HG03039 (cell line): ENCODE measurements around the gene RETSAT.

Experiments used
- ATAC-seq: cut with Tn5 transposase; IDR thresholded peaks from one replicate; pipeline ENCODE4 v1.9.1; 2021; ENCODE audit warnings: mild to moderate bottlenecking, moderate library complexity; ENCODE audit not compliant: unreplicated experiment

The RETSAT gene

DNA sequence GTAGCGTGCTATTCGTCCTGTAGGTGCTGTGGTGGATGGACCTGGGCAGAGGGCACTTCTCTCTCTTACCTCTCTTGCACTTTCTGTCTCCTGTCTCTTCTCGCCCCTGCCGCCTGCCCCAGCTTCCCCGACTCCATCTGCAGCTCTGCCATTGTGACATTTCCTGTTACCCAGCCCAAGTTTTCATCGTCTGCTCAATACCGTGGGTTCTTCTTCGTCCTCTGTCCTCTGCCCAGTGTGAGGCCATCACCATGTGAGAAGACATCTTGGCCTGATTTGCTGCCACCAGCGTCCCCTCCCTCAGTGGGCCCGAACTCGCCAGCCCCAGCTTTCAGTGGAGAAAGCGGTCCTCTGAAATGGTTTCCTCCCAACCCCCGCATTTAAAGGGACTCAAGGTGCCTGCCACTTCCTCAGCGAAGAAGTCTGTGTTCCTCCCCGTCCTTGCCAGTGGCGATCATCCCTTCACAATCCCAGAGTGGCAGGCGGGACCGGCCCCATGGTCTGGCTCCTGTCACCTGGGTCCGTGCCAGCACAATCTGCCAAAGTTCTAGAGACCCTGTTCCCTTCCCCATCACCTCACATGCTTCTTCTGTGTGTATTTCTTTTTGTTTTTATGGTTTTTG is 44.5 kb downstream of the RETSAT start:
- no peak for ATAC-seq

DNA sequence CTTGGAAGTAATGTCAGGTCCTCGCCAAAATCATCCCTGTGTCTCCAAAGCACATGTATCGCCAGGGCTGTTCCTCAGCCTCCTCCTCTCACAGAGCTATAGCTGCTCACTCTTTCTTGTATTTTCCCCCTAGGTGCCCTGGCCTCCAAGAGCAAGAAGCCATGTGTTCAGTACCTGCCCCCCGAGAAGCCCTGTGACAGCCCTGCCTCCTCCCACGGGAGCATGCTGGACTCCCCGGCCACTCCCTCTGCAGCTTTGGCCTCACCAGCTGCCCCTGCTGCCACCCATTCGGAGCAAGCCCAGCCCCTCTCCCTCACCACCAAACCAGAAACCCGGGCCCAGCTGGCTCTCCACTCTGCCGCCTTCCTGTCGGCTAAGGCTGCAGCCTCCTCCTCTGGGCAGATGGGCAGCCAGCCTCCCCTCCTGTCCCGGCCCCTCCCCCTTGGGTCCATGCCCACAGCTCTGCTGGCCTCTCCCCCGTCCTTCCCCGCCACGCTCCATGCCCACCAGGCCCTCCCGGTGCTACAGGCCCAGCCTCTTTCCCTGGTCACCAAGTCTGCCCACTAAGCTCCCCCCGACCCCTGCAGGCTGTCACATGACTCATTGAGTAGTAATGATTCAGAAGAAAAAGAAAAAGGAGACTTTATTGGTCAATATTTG is 45.3 kb downstream of the RETSAT start:
- ATAC-seq, result no peak

DNA sequence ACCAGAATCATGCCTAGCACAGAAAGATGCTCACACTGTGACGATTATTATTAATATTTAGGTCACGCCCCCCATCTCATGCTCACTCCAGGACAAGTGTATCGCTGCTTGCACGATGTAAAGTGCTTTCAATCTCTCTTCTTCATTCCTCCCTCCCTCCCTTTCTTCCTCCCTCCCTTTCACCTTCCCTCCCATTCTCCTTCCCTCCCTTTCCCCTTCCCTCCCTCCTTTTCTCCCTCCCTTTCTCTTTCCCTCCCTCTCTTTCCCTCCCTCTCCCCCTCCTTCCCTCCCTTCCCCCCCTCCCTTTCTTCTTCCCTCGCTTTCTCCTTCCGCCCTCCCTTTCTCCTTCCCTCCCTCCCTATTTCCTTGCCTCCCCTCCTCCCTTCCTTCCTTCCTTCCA is 46.1 kb downstream of the RETSAT start:
- ATAC-seq, result no peak

DNA sequence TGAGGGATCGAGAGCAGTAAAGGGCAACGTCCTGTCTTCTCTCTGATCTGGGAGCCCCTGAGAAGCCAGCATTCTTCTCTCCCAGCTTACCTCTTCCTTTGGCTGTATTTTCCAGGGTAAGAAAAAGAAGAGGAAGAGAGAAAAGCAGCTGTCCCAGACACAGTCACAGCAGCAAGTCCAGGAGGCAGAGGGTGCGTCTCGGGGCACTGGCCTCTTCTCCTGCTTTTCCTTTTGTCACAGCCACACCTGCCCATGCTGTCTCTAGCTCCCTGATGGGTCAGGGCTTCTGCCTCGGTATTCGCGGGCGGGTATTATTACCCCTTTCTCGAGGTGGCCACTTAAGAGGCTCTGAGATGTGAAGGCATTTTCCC is 46.8 kb downstream of the RETSAT start:
- no peak for ATAC-seq

DNA sequence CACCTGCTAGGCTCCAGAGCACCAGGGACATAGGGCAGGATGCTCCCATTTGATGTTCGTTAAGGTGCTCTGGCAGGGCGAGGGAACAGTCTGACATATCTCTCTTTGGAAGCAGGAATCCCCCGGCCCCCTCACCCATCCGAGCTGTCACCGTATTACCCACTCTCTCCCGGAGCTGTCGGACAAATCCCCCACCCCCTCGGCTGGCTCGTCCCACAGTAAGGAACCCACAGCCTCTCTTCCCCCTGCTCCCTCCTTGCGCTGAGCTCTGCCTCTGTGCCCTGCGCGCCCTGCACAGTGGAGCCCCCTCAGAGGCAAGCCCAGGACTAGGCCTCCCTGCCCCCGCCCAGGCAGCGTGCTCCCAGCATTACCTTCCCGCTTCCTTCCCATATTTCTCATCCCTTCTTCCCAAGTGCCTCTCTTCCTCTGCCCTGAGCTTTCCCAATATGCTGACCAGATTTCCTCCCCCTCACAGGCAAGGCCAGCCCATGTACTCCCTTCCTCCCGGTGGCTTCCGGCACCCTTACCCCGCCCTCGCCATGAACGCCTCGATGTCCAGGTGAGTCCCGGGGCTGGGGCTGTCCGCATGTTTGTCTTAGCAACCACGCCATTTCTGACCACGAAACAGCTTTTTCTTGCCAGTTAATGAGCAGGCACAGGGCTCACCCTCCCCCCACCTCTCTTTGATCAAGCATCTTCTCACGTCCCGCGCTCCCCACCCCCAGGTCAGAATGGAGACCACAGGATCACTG is 50.4 kb downstream of the RETSAT start:
- no peak for ATAC-seq

DNA sequence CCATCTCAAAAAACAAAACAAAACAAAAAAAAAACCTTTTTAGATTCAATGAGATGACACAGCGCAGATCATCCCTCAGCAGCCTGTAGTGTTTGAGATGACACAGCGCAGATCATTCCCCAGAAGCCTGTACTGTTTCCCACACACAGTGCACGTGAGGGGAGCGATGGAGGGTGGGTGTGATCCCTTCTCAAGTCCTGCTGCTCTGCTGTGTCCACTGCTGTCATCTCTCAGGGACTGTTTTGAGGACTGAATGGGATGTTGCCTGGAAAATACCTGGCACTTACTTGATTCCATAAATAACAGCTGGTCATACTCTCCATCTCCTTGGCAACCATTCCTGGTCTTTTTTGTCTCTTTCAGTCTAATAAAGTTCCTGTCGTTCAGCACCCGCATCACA is 52.2 kb downstream of the RETSAT start:
- ATAC-seq, result no peak
